DMS114 treated with DMSO at 0.1 percent for 48 hours (cell line): ENCODE data around the gene F2RL1.
"Not testable (repeated sequence)": the region's sequence is repeated elsewhere in the genome, so short reads cannot be mapped to it uniquely, and the experiment has no call there.

Experiments
- DNase-seq: peaks from one replicate; lab custom pipeline; 2025; ENCODE audit not compliant: unreplicated experiment; lab: John Stamatoyannopoulos, UW

Gene F2RL1

GRCh38 chr5:76849419-76850291 is 30.8 kb downstream of the F2RL1 start, which contains the start of gene S100Z:
Gene S100Z (plus strand): TSS chr5:76850014. CDS start chr5:76875360, 25,346 bp downstream.
- no peak for DNase-seq

GRCh38 chr5:76850543-76851145 is 31.8 kb downstream of the F2RL1 start:
- DNase-seq: no peak

DNA sequence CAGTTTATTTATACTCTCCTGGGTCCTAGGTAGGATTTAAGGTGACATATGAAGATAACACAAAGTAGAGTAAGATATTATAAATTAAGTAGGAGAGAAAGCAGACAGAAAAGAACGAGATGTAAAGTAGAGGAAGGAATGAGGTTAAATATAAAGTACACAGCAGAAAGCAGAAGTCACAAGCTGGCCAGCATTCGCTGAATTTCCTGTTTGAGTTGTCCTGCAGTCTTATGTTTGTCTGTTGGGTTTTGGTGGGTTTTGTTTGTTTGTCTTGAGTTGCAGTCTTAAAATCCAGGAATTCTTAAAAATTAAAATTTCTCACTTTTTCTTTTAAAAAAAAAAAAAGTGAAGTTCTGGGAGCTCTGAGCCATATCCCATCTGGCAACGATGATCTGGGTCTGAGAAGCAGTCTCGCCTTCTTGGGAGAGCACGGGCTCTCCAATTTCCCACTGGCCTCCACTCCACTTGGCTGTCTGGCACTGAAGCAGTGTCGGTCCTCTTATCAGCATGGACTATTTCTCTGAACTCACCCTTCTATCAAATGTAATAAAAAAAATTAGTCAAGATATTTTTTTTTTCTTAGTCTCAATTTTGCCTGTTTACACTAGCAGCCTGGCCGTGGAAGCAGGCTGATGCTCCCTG is 33.0 kb downstream of the F2RL1 start:
- DNase-seq: no peak

DNA sequence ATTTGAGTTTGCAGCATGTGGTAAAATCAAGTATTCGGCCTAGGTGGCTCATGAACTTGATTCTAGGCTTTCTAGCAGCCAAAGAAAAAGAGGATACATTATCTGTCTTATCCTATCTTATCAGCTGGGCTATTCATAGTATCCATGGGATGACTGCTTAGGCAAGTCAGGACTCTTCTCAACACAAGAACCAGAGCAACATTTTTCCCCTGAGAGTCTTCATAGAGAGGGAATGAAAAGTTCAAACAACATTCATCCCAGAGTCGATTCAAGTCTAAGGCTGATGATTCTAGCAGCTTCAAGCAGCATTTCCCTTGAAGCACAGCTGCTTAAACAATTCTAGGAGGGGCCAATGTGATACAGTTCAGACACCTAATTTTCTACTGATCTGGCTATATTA is 33.9 kb downstream of the F2RL1 start:
- no peak for DNase-seq

DNA sequence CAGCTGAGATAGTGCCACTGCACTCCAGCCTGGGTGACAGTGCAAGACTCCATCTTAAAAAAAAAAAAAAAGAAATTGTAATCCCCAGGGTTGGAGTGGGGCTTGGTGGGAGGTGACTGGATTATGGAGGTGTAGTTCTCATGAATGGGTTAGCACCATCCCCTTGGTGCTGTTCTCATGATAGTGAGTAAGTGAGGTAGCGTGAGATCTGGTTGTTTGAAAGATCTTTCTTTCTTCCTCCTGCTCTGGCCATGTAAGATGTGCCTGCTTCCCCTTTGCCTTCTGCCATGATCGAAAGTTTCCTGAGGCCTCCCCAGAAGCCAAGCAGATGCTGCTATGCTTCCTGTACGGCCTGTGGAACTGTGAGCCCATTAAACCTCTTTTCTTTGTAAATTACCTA is 34.9 kb downstream of the F2RL1 start:
- not testable (repeated sequence) for DNase-seq

GRCh38 chr5:76854644-76855043 is 35.8 kb downstream of the F2RL1 start:
- no peak for DNase-seq

- DNase-seq: not testable (repeated sequence)
These were observed 36.7 kb downstream of the F2RL1 start for GRCh38 chr5:76855501-76855900.

GRCh38 chr5:76855961-76856360 is 37.1 kb downstream of the F2RL1 start:
- DNase-seq: no peak

- not testable (repeated sequence) for DNase-seq
These were observed 38.0 kb downstream of the F2RL1 start for GRCh38 chr5:76856800-76857199.

- no peak for DNase-seq
These were observed 40.9 kb downstream of the F2RL1 start for GRCh38 chr5:76859591-76860247.

DNA sequence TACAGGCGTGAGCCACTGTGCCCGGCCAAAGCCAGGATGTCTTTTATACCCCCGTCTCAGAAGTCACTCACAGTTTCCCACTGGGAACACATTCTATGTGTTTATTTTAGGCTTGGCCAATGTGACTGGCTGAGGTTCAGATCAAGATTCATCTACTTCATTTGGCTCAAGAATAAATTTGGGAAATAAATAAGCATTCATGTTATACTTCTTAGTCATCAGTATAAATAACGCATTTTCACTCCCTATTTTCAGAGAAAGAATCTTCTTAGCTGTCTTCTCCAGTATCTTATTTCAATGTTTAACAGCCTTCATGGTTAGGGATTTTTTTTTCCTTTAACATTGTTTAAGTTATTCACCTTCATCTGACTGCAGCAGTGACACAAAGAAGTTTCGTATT is 42.8 kb downstream of the F2RL1 start:
- no peak for DNase-seq

DNA sequence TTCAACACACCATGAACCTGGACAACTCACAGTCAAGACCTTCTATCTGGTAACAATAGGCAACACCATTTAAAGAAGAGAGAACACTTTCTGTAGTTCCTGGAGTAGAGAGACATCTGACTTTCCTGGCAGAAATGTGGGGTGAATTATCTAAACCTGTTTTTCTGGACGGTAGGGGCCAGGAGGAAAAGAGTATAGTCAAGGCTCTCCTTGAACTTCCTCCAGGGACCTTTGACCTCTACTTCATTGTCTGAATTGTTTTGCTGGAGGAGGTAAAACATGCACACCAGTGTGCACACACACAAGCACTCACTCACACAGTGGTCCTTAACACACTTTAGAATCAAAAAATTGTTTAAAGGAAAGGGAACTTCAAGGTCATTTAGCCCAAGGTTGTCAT is 44.2 kb downstream of the F2RL1 start:
- DNase-seq: no peak

GRCh38 chr5:76866503-76866902 is 47.7 kb downstream of the F2RL1 start:
- DNase-seq: no peak

DNA sequence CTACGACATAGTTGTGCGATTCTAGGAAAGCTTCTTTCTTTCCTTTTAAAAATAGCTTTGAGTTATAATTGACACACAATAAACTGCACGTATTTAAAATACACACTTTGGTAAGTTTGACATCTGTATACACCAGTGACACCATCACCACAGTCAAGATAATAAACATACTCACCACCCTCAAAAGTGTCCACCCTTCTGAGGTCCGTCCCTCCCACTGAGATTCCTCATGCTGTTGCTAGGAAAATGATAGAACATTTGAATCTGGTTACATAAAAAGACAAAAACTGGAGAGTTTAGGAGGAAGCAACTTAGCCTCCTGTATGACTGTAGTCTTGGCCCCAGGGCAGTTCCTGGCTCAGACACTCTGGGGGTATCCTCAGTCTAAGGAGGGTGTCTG is 48.2 kb downstream of the F2RL1 start:
- no peak for DNase-seq

GRCh38 chr5:76867827-76868693 is 49.2 kb downstream of the F2RL1 start:
- peak; percentile 64 for DNase-seq

DNA sequence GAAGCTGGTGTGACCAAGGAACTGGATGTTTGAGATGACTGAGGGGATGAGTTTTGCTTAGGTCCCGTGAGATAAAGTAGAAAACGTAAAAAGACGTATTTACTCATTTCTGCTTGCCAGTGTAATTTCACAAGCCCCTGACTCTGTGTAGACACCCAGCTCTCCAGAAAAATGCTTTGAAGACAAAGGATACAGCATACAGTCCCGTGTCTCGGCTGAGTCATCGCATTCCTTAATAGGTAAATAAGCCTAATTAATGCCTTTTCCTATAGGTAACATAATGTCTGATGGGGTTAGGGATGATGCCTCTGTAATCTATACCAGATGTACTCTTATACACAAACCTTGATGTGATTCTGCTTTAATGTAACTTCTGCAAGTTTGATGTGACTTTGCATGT is 51.2 kb downstream of the F2RL1 start:
- DNase-seq: no peak

DNA sequence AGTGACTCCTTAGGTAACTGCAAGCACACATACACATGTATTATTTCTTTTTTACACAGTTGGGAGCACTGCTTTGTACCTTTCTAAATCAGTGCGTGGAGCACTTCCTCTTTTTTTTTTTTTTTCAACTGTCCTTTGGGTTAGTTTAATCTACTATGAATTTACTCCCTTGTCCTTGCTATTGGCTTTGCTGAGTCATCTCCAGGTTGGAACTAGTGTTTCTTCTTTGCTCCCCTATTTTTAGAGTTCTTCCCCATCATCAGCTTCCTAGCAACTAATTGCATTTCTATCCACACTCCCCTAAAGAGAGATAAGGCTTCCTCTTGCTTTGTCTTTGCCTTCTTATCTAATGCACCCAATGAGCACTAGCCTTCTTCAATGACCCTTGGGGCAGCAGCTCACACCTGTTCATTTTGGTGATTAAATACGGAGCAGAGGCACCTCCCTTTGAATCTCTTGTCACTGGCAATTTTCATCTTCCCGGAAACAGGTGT is 55.3 kb downstream of the F2RL1 start:
- no peak for DNase-seq
